A673 (cell line): ENCODE data around the gene MYOG. TPM values are rescaled to one million over a fixed set of nuclear protein-coding genes. Genes with fewer than 3 reads are reported as not detected.

Experiments used
- BruUV-seq: library from RNA; stranded (reverse); fragments of 400-500 nt; replicated peaks from 2 replicates; lab custom pipeline; 2021; lab: Mats Ljungman, UMichigan
- CTCF ChIA-PET: fragments of 300-600 bp; sonication (Branson Sonifier 250); formaldehyde crosslinking; loops from one replicate; lab custom pipeline; 2022; ENCODE audit warnings: antibody characterized with exemption; lab: Charles Lee
- POLR2A ChIA-PET: fragments of 300-600 bp; sonication (Branson Sonifier 250); formaldehyde crosslinking; loops from one replicate; lab custom pipeline; 2022; ENCODE audit warnings: antibody characterized with exemption; ENCODE audit not compliant: low non-redundant PET; lab: Charles Lee
- DNase-seq: peaks from one replicate; pipeline ENCODE4 v3.0.0-alpha.2; 2015; ENCODE audit warnings: low spot score
- H3K27ac ChIP-seq: fragments of 200-600 bp; sonication (generic); 2 replicates; pipeline ENCODE4 v1.5.1; 2016; ENCODE audit warnings: mixed run types, low read depth, mild to moderate bottlenecking, mixed read lengths, antibody characterized with exemption, low read length; ENCODE audit not compliant: poor library complexity, severe bottlenecking
- H3K27me3 ChIP-seq: fragments of 200-600 bp; sonication (generic); replicated peaks from 2 replicates; pipeline ENCODE4 v1.6.1; 2017; ENCODE audit warnings: mixed run types, low read depth, mild to moderate bottlenecking, mixed read lengths, antibody characterized with exemption, low read length; ENCODE audit not compliant: insufficient read depth, poor library complexity
- H3K36me3 ChIP-seq: fragments of 200-600 bp; sonication (generic); 2 replicates; pipeline ENCODE4 v1.6.1; 2016; ENCODE audit warnings: mixed run types, mild to moderate bottlenecking, mixed read lengths, antibody characterized with exemption, low read length; ENCODE audit not compliant: insufficient read depth, poor library complexity, severe bottlenecking
- H3K4me1 ChIP-seq: fragments of 200-600 bp; sonication (generic); 2 replicates; pipeline ENCODE4 v1.6.1; 2017; ENCODE audit warnings: mixed run types, mild to moderate bottlenecking, mixed read lengths, antibody characterized with exemption, low read length; ENCODE audit not compliant: insufficient read depth, poor library complexity, severe bottlenecking
- H3K4me3 ChIP-seq: fragments of 200-600 bp; sonication (generic); 2 replicates; pipeline ENCODE4 v1.5.1; 2016; ENCODE audit warnings: low read depth, mixed run types, mild to moderate bottlenecking, mixed read lengths, low read length; ENCODE audit not compliant: poor library complexity, severe bottlenecking
- H3K9me3 ChIP-seq: fragments of 200-600 bp; sonication (generic); 2 replicates; pipeline ENCODE4 v1.6.1; 2016; ENCODE audit warnings: mixed run types, low read depth, mild to moderate bottlenecking, mixed read lengths, antibody characterized with exemption, low read length; ENCODE audit not compliant: poor library complexity, severe bottlenecking
- CTCF ChIP-seq: fragments of 300-800, 200-600 bp; sonication (generic); conservative IDR thresholded peaks from 2 replicates; pipeline ENCODE4 v1.5.1; 2017; ENCODE audit warnings: low read depth, mild to moderate bottlenecking, antibody characterized with exemption, low read length, moderate library complexity, mixed read lengths
- EZH2 ChIP-seq: fragments of 200-600 bp; sonication (generic); IDR thresholded peaks from 2 replicates; pipeline ENCODE4 v1.6.1; 2017; ENCODE audit warnings: borderline replicate concordance, low read depth, mild to moderate bottlenecking, mixed read lengths, antibody characterized with exemption, low read length; ENCODE audit not compliant: poor library complexity, severe bottlenecking
- intact Hi-C: fragments of 100-400 bp; cut with micrococcal nuclease; formaldehyde crosslinking; loops from one replicate; pipeline ENCODE4 v1.10.0; 2022; ENCODE audit not compliant: unreplicated experiment
- total RNA-seq: library from RNA; stranded (reverse); gene quantifications from 2 replicates; pipeline ENCODE4 v1.2.3, GENCODE V29; 2021

MYOG gene
- total RNA-seq, 1 experiment from 2014 or later: not detected

- Histone ChIP-seq H3K9me3 (peaks cover 4% of the 10 kb centered on the region), H3K4me1 (no peaks in the 10 kb centered on the region), H3K36me3 (no peaks in the 10 kb centered on the region), H3K4me3 (no peak overlapping the region), H3K27ac (no peak overlapping the region), H3K27me3 (peaks cover 29% of the 10 kb centered on the region)
- CTCF ChIA-PET: no interaction called here
- TF ChIP-seq CTCF: no peak
- no peak for TF ChIP-seq EZH2
- intact Hi-C loops: no loop called here
- no TSS peak for BruUV-seq
- POLR2A ChIA-PET: no interaction called here
- no peak for DNase-seq
Observed at GRCh38 chr1:203103829-203104495, 18.1 kb upstream of the MYOG start.

GRCh38 chr1:203103216-203103615, 17.4 kb upstream of the MYOG start:
- no TSS peak for BruUV-seq
- no peaks in the 10 kb centered on the region for H3K4me1 ChIP-seq
- H3K36me3 ChIP-seq: no peaks in the 10 kb centered on the region
- ChIA-PET CTCF (no interaction called here), POLR2A (no interaction called here)
- H3K27me3 ChIP-seq: peaks cover 22% of the 10 kb centered on the region
- no peak for DNase-seq
- H3K9me3 ChIP-seq: peaks cover 4% of the 10 kb centered on the region
- no peak overlapping the region for H3K27ac ChIP-seq
- TF ChIP-seq EZH2 (no peak), CTCF (no peak)
- intact Hi-C loops: no loop called here
- no peak overlapping the region for H3K4me3 ChIP-seq

- H3K9me3 ChIP-seq: peaks cover 4% of the 10 kb centered on the region
- no peak for TF ChIP-seq CTCF
- TF ChIP-seq EZH2: no peak
- no peak for DNase-seq
- H3K27ac ChIP-seq: no peak overlapping the region
- no peaks in the 10 kb centered on the region for H3K36me3 ChIP-seq
- ChIA-PET POLR2A (no interaction called here), CTCF (no interaction called here)
- peaks cover 10% of the 10 kb centered on the region for H3K27me3 ChIP-seq
- no peak overlapping the region for H3K4me3 ChIP-seq
- intact Hi-C loops: no loop called here
- BruUV-seq: no TSS peak
- no peaks in the 10 kb centered on the region for H3K4me1 ChIP-seq
Observed at GRCh38 chr1:203101813-203102634, 16.2 kb upstream of the MYOG start.
